H1 (cell line): ENCODE results near the gene PTP4A1. TPM values are rescaled to one million over a fixed set of nuclear protein-coding genes. Genes with fewer than 3 reads are reported as not detected.

Source experiments
- CTCF ChIA-PET: fragments of 300-600 bp; sonication (Branson Sonifier 250); formaldehyde crosslinking; loops from one replicate; lab custom pipeline; 2021; ENCODE audit not compliant: partially characterized antibody; lab: Charles Lee
- POLR2A ChIA-PET: fragments of 300-600 bp; sonication (Branson Sonifier 250); formaldehyde crosslinking; loops from one replicate; lab custom pipeline; 2021; ENCODE audit warnings: inconsistent platforms; ENCODE audit not compliant: partially characterized antibody; lab: Charles Lee
- DNase-seq, 2 experiments: peaks; one replicate each; pipeline versions ENCODE4 v3.0.0 to v3.0.0-alpha.2; 2010 to 2022; ENCODE audit warnings: low spot score in 2 of 2, low read depth in 1 of 2, mixed read lengths in 1 of 2
- FAIRE-seq: peaks from 2 replicates; lab custom pipeline; 2011; peaks lifted over from hg19 to GRCh38; lab: Jason Lieb, UNC
- H2AFZ ChIP-seq: 2 replicates; pipeline ENCODE4 v1.8.1; 2012; ENCODE audit warnings: low read length, inconsistent platforms
- H2AK5ac ChIP-seq: 2 replicates; pipeline ENCODE4 v1.6.1; 2013; ENCODE audit warnings: low read depth, low read length
- H2BK120ac ChIP-seq: replicated peaks from 2 replicates; pipeline ENCODE3; 2013; ENCODE audit warnings: low read depth, low read length, inconsistent platforms
- H2BK12ac ChIP-seq: 2 replicates; pipeline ENCODE4 v1.6.1; 2013; ENCODE audit warnings: low read depth, low read length
- H2BK15ac ChIP-seq: 2 replicates; pipeline ENCODE4 v1.6.1; 2013; ENCODE audit warnings: low read length
- H2BK20ac ChIP-seq: 2 replicates; pipeline ENCODE4 v1.6.1; 2013; ENCODE audit warnings: low read length
- H2BK5ac ChIP-seq: 2 replicates; pipeline ENCODE4 v1.6.1; 2013; ENCODE audit warnings: low read depth, low read length
- H3K14ac ChIP-seq: 2 replicates; pipeline ENCODE4 v1.6.1; 2013; ENCODE audit warnings: inconsistent platforms; ENCODE audit not compliant: insufficient read length
- H3K18ac ChIP-seq: 2 replicates; pipeline ENCODE4 v1.6.1; 2013; ENCODE audit warnings: low read length; ENCODE audit errors: extremely low read depth
- H3K23ac ChIP-seq: 2 replicates; pipeline ENCODE4 v1.6.1; 2013; ENCODE audit warnings: inconsistent platforms; ENCODE audit not compliant: insufficient read length
- H3K23me2 ChIP-seq: 2 replicates; pipeline ENCODE4 v1.6.1; 2013; ENCODE audit warnings: low read depth, low read length
- H3K27ac ChIP-seq: 2 replicates; pipeline ENCODE4 v1.6.1; 2011; ENCODE audit warnings: low read depth, low read length, inconsistent platforms
- H3K27me3 ChIP-seq, 4 experiments: replicated peaks in 1 of 4; 1 replicate in 1 of 4; 2 replicates in 3 of 4; pipeline versions ENCODE4 v1.6.1 to v1.8.1; 2011 to 2013; ENCODE audit warnings: low read length in 3 of 4, mild to moderate bottlenecking in 3 of 4, inconsistent platforms in 2 of 4, mixed read lengths in 2 of 4, moderate library complexity in 1 of 4; ENCODE audit not compliant: control insufficient read depth in 3 of 4, insufficient read depth in 3 of 4; ENCODE audit errors: extremely low read depth in 1 of 4
- H3K36me3 ChIP-seq, 4 experiments: 2 replicates each; pipeline versions ENCODE4 v1.6.1 to v1.8.1; 2011 to 2013; ENCODE audit warnings: mild to moderate bottlenecking in 4 of 4, low read length in 3 of 4, moderate library complexity in 2 of 4, control low read depth in 1 of 4, inconsistent platforms in 1 of 4; ENCODE audit not compliant: insufficient read depth in 4 of 4, control insufficient read depth in 2 of 4
- H3K4ac ChIP-seq: replicated peaks from 2 replicates; pipeline ENCODE3; 2013; ENCODE audit warnings: low read length, low read depth, mixed read lengths, inconsistent platforms; ENCODE audit not compliant: insufficient read length
- H3K4me1 ChIP-seq, 4 experiments: replicated peaks in 1 of 4; 1 replicate in 1 of 4; 2 replicates in 3 of 4; pipeline versions ENCODE4 v1.6.1 to v1.8.1; 2011 to 2013; ENCODE audit warnings: low read length in 3 of 4, inconsistent platforms in 2 of 4, mixed read lengths in 1 of 4; ENCODE audit not compliant: insufficient read depth in 4 of 4, control insufficient read depth in 3 of 4
- H3K4me2 ChIP-seq, 2 experiments: 2 replicates each; pipeline versions ENCODE4 v1.6.1 to v1.8.1; 2011 to 2013; ENCODE audit warnings: low read depth in 2 of 2, low read length in 2 of 2, control low read depth in 1 of 2, inconsistent platforms in 1 of 2, mild to moderate bottlenecking in 1 of 2; ENCODE audit not compliant: insufficient read depth in 1 of 2
- H3K4me3 ChIP-seq, 4 experiments: fragments of 200-600, 300-600 bp in 1 of 4; sonication (generic), shearing (Covaris generic), sonication (Bioruptor Twin) in 1 of 4; 2 replicates each; pipeline versions ENCODE4 v1.5.1 to v1.8.1; 2011 to 2016; ENCODE audit warnings: low read length in 4 of 4, low read depth in 3 of 4, control low read depth in 2 of 4, inconsistent platforms in 2 of 4, mild to moderate bottlenecking in 2 of 4, mixed read lengths in 1 of 4, moderate library complexity in 1 of 4; ENCODE audit not compliant: insufficient read depth in 2 of 4; ENCODE audit errors: extremely low read depth in 1 of 4
- H3K56ac ChIP-seq: replicated peaks from 2 replicates; pipeline ENCODE3; 2013; ENCODE audit warnings: low read depth, mild to moderate bottlenecking, mixed read lengths, low read length, inconsistent platforms; ENCODE audit not compliant: insufficient read length
- H3K79me1 ChIP-seq: 2 replicates; pipeline ENCODE4 v1.6.1; 2013; ENCODE audit warnings: low read depth, low read length, control low read depth
- H3K79me2 ChIP-seq, 2 experiments: 2 replicates each; pipeline versions ENCODE4 v1.6.1 to v1.8.1; 2012 to 2013; ENCODE audit warnings: low read length in 2 of 2, mild to moderate bottlenecking in 2 of 2, inconsistent platforms in 1 of 2; ENCODE audit not compliant: insufficient read depth in 2 of 2, control insufficient read depth in 1 of 2
- H3K9ac ChIP-seq, 4 experiments: replicated peaks in 1 of 4; 1 replicate in 1 of 4; 2 replicates in 3 of 4; pipeline versions ENCODE4 v1.6.1 to v1.8.1; 2011 to 2013; ENCODE audit warnings: low read depth in 3 of 4, low read length in 3 of 4, control low read depth in 2 of 4, mild to moderate bottlenecking in 2 of 4, moderate library complexity in 2 of 4, inconsistent platforms in 1 of 4; ENCODE audit errors: extremely low read depth in 1 of 4
- H3K9me3 ChIP-seq, 2 experiments: 2 replicates each; pipeline versions ENCODE4 v1.6.1 to v1.8.1; 2012 to 2013; ENCODE audit warnings: mild to moderate bottlenecking in 2 of 2, moderate library complexity in 2 of 2, control low read depth in 1 of 2, inconsistent platforms in 1 of 2, low read depth in 1 of 2, low read length in 1 of 2, mixed read lengths in 1 of 2; ENCODE audit not compliant: insufficient read depth in 2 of 2
- H4K20me1 ChIP-seq, 2 experiments: replicated peaks in 1 of 2; 2 replicates each; pipeline versions ENCODE3 to v1.8.1; 2011 to 2013; ENCODE audit warnings: inconsistent platforms in 2 of 2, low read length in 2 of 2, mild to moderate bottlenecking in 1 of 2; ENCODE audit not compliant: insufficient read depth in 2 of 2, control insufficient read depth in 1 of 2
- H4K5ac ChIP-seq: 2 replicates; pipeline ENCODE4 v1.6.1; 2013; ENCODE audit warnings: low read length, low read depth, mixed read lengths, inconsistent platforms; ENCODE audit not compliant: insufficient read length
- H4K8ac ChIP-seq: 2 replicates; pipeline ENCODE4 v1.8.0; 2013; ENCODE audit warnings: mild to moderate bottlenecking, moderate library complexity, low read length, inconsistent platforms; ENCODE audit not compliant: insufficient read depth; ENCODE audit errors: extremely low read depth
- H4K91ac ChIP-seq: replicated peaks from 2 replicates; pipeline ENCODE3; 2013; ENCODE audit warnings: low read length, mixed read lengths, inconsistent platforms; ENCODE audit not compliant: insufficient read length
- ASH2L ChIP-seq: fragments of 200-600, 300-600 bp; sonication (generic); IDR thresholded peaks from one replicate; pipeline ENCODE4 v1.7.1; 2017; ENCODE audit warnings: low read length
- CHD2 ChIP-seq: IDR thresholded peaks from 2 replicates; pipeline ENCODE4 v1.6.1; 2012; ENCODE audit warnings: low read length, improper control_type of control experiment
- EGR1 ChIP-seq: IDR thresholded peaks from 2 replicates; pipeline ENCODE4 v1.6.1; 2011; ENCODE audit warnings: low read depth, low read length, borderline replicate concordance
- EP300 ChIP-seq, 2 experiments: IDR thresholded peaks; 1 replicate in 1 of 2; 2 replicates in 1 of 2; pipeline ENCODE4 v1.6.1; 2011 to 2012; ENCODE audit warnings: low read depth in 2 of 2, low read length in 2 of 2, mild to moderate bottlenecking in 2 of 2, borderline replicate concordance in 1 of 2, inconsistent platforms in 1 of 2, moderate library complexity in 1 of 2
- EZH2 ChIP-seq: fragments of 200-600 bp; sonication (generic); IDR thresholded peaks from 2 replicates; pipeline ENCODE4 v1.7.1; 2012; ENCODE audit warnings: low read depth, mild to moderate bottlenecking, moderate library complexity, low read length, inconsistent platforms; ENCODE audit not compliant: severe bottlenecking
- GABPA ChIP-seq: IDR thresholded peaks from 2 replicates; pipeline ENCODE4 v1.6.1; 2011; ENCODE audit warnings: mild to moderate bottlenecking, low read length, moderate library complexity, borderline replicate concordance; ENCODE audit not compliant: insufficient read depth
- JUN ChIP-seq: IDR thresholded peaks from 2 replicates; pipeline ENCODE4 v1.6.1; 2011; ENCODE audit warnings: low read depth, mild to moderate bottlenecking, improper control_type of control experiment, low read length
- KDM1A ChIP-seq: fragments of 200-600, 300-600 bp; sonication (generic); IDR thresholded peaks from 2 replicates; pipeline ENCODE4 v1.7.1; 2016; ENCODE audit warnings: mild to moderate bottlenecking, low read length, borderline replicate concordance
- KDM4A ChIP-seq: IDR thresholded peaks from one replicate; pipeline ENCODE4 v1.7.1; 2012; ENCODE audit warnings: low read depth, mild to moderate bottlenecking, moderate library complexity, low read length, inconsistent platforms; ENCODE audit not compliant: severe bottlenecking
- MAFK ChIP-seq: IDR thresholded peaks from 2 replicates; pipeline ENCODE4 v1.6.1; 2012; ENCODE audit warnings: low read depth, mild to moderate bottlenecking, improper control_type of control experiment, low read length
- RFX5 ChIP-seq: IDR thresholded peaks from 2 replicates; pipeline ENCODE4 v1.6.1; 2011; ENCODE audit warnings: low read depth, low read length, improper control_type of control experiment, borderline replicate concordance
- SIRT6 ChIP-seq: IDR thresholded peaks from one replicate; pipeline ENCODE4 v1.7.1; 2012; ENCODE audit warnings: low read length, inconsistent platforms
- SIX5 ChIP-seq: IDR thresholded peaks from 2 replicates; pipeline ENCODE4 v1.6.1; 2011; ENCODE audit warnings: mild to moderate bottlenecking, low read depth, low read length
- SP4 ChIP-seq: IDR thresholded peaks from 2 replicates; pipeline ENCODE4 v1.6.1; 2012; ENCODE audit warnings: low read length, inconsistent platforms
- SUZ12 ChIP-seq: fragments of 200-600 bp; sonication (generic); IDR thresholded peaks from 2 replicates; pipeline ENCODE4 v1.6.1; 2012; ENCODE audit warnings: mild to moderate bottlenecking, inconsistent platforms, low read length, moderate library complexity, mixed read lengths
- WGBS, 2 experiments: shearing (Covaris generic) in 1 of 2; methylation state at CpG; one replicate each; pipeline versions ENCODE4 v1.1.6 to v1.1.7; 2013 to 2015; ENCODE audit warnings: low lambda C conversion rate in 2 of 2, mixed read lengths in 2 of 2, inconsistent platforms in 1 of 2, low coverage in 1 of 2, missing lambda C conversion rate in 1 of 2; ENCODE audit not compliant: insufficient replicate concordance in 2 of 2, insufficient coverage in 1 of 2, insufficient read length in 1 of 2; ENCODE audit errors: extremely low coverage in 1 of 2, missing lambda C conversion rate in 1 of 2; 5-methylcytosine and 5-hydroxymethylcytosine counted together
- polyA plus RNA-seq, 7 experiments: library from polyadenylated mRNA; depleted of rRNA in 3 of 7; stranded (reverse) in 5 of 7; unstranded in 2 of 7; fragments of >200 nt in 5 of 7; fragments of 200-250 nt in 2 of 7; gene quantifications; 1 replicate in 5 of 7; 2 replicates in 1 of 7; 4 replicates in 1 of 7; pipeline versions ENCODE4 v1.2.1 to v1.2.3, GENCODE V29; 2011 to 2013; ENCODE audit warnings: missing spikeins in 2 of 7, mixed read lengths in 2 of 7
- total RNA-seq: library from RNA; stranded (reverse); fragmentation: NEBNext Ultra II Directional; extraction: Animal tissue kit (Norgen Biotek cat#: 25700); gene quantifications from 2 replicates; pipeline ENCODE4 v1.2.1, GENCODE V29; 2021

The PTP4A1 gene
- total and polyA plus RNA-seq, 2 of the 8 experiments (the other 6 are each of a cell fraction or from before 2014, with no cell fraction given), result 21.1 to 76.3 TPM

DNA sequence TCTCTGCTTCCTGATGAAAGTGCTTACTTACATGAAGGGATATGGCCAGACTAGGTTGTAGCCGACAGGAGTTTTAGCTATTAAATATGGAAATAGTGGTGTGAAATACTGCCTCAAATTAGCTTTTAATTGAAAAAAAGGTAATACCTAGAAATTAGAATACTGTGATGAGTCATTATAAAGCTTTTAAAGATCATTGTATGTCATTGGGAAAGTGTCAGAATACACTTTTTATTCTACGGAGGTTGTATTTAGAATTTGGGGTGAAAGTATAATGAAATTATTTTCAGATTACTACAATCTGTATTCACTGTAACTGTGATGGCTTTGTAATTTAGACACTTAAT is 2.2 kb downstream of the PTP4A1 start:
- WGBS, 2 experiments, result 47% methylated on average over 2 of the region's 2 CpGs; no CpG with 5 or more reads in 1 of the 2 experiments
- 0 out of 7 replicates have a peak, but pooled peaks cover 0 to 2% (median under 1%) of the 10 kb centered on the region in 4 experiments for H3K27me3 ChIP-seq
- H2BK120ac ChIP-seq, result no peak overlapping the region
- H3K36me3 ChIP-seq, result peaks cover 7 to 35% (median 30%) of the 10 kb centered on the region in 4 experiments; a peak in 7 of 8 replicates
- peaks cover 19 to 59% of the 10 kb centered on the region in 2 experiments for H3K79me2 ChIP-seq
- H3K9me3 ChIP-seq, result no peaks in the 10 kb centered on the region
- H3K56ac ChIP-seq, result no peak overlapping the region
- H3K4me2 ChIP-seq, result peak overlapping the region; percentile 77 to 87
- no peak overlapping the region for H3K23ac ChIP-seq
- H4K20me1 ChIP-seq, result peaks cover 2 to 5% of the 10 kb centered on the region in 2 experiments
- no peak overlapping the region for H2AK5ac ChIP-seq
- no peak overlapping the region for H4K5ac ChIP-seq
- H3K23me2 ChIP-seq, result peaks cover 6% of the 10 kb centered on the region
- H4K8ac ChIP-seq, result no peak overlapping the region
- FAIRE-seq, result no peak
- no peak overlapping the region for H3K18ac ChIP-seq
- peaks cover 0 to 3% (median 0%) of the 10 kb centered on the region in 4 experiments; a peak in 1 of 7 replicates for H3K4me1 ChIP-seq
- no peak overlapping the region for H4K91ac ChIP-seq
- H3K4ac ChIP-seq, result no peak overlapping the region
- no peak overlapping the region for H2BK5ac ChIP-seq
- no peak for DNase-seq
- no peak overlapping the region for H2BK12ac ChIP-seq
- H3K9ac ChIP-seq, result peak overlapping the region in 1 of 4 experiments; percentile 15; a peak in 1 of 7 replicates
- H3K79me1 ChIP-seq, result no peaks in the 10 kb centered on the region
- H2AFZ ChIP-seq, result no peak overlapping the region
- H2BK20ac ChIP-seq, result no peak overlapping the region
- no peak overlapping the region for H3K14ac ChIP-seq
- peak overlapping the region; percentile 81 to 85 (median 82) for H3K4me3 ChIP-seq
- ChIA-PET POLR2A (interaction anchor here (0.6 to 2.5 kb wide), 5 partner anchors 9 to 771 kb away, joined by 3 to 33 read pairs (median 4); partner anchors contain the start of gene PHF3), CTCF (interaction anchor here (0.8 to 2.2 kb wide), 7 partner anchors 9 to 257 kb away, joined by 3 to 8 read pairs (median 3); partner anchors contain the start of gene PHF3)
- H3K27ac ChIP-seq, result no peak overlapping the region
- no peak overlapping the region for H2BK15ac ChIP-seq
- TF ChIP-seq ASH2L (no peak), GABPA (no peak), SIRT6 (no peak), EZH2 (no peak), SP4 (no peak), JUN (no peak), EP300 (IDR thresholded peaks at IDR 0.05; ENCODE audit: borderline replicate concordance in 1 of 2, low read depth in 2 of 2, low read length in 2 of 2) (no peak), CHD2 (no peak), KDM4A (no peak), RFX5 (no peak), SUZ12 (no peak), EGR1 (no peak), SIX5 (no peak), KDM1A (no peak), MAFK (no peak)
